Raji (cell line): ENCODE measurements around the gene NFILZ.

Experiments
- POLR2A ChIP-seq: IDR thresholded peaks from 2 replicates; pipeline ENCODE4 v1.6.1; 2011; ENCODE audit warnings: low read depth, low read length, control low read depth; ENCODE audit not compliant: insufficient read depth

NFILZ gene

GRCh38 chr19:8629996-8630683 lies at the start of gene NFILZ:
Gene NFILZ, plus strand, starts transcription at chr19:8630633. Its CDS starts 46,133 bp downstream, at chr19:8676766.
- TF ChIP-seq POLR2A: no peak

GRCh38 chr19:8580710-8581281 lies 49.6 kb upstream of the NFILZ start:
- TF ChIP-seq POLR2A: no peak

DNA sequence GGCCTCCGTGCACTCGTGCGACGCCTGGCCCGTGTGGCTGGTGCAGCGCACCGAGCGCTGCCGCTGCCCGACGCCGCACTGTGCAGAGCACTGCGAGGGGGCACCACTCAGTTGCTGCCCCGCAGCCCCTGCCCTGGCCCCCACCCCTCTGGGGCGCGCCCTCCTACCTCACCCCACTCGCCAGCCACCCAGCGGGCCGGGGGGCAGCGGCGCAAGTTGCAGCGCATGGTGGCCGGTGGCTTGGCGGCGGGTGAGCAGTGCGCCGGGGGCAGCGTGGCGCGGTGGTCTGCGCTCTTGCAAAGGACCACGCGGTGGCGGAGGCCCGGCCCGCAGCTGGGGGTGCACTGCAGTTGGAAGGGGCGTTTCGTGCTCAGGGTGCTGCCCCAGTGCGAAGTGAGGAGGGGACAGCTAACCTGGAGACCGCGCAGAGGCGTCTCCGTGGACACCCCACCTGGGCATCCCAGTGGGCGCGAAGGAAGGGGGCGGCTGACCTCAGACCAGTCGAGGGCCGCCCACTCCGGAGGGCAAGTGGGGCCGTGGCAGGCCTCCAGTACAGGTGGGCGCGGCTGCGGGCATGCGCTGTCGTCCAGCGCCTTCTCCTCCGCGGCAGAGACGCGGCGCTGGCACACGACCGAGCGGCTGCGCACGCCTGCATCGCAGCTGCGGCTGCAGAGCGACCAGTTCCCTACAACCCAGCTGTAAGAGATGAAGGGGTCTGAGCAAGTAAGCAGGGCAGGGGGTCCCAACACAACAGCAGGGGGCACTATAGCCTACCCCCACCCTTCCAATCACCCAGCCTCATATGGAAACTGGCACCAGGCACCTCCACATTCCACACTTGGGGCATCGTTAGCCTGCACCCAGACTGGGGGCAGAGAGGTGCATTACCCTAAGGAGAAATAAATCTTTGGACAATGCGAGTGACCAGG lies 45.2 kb upstream of the NFILZ start:
- TF ChIP-seq POLR2A: no peak

DNA sequence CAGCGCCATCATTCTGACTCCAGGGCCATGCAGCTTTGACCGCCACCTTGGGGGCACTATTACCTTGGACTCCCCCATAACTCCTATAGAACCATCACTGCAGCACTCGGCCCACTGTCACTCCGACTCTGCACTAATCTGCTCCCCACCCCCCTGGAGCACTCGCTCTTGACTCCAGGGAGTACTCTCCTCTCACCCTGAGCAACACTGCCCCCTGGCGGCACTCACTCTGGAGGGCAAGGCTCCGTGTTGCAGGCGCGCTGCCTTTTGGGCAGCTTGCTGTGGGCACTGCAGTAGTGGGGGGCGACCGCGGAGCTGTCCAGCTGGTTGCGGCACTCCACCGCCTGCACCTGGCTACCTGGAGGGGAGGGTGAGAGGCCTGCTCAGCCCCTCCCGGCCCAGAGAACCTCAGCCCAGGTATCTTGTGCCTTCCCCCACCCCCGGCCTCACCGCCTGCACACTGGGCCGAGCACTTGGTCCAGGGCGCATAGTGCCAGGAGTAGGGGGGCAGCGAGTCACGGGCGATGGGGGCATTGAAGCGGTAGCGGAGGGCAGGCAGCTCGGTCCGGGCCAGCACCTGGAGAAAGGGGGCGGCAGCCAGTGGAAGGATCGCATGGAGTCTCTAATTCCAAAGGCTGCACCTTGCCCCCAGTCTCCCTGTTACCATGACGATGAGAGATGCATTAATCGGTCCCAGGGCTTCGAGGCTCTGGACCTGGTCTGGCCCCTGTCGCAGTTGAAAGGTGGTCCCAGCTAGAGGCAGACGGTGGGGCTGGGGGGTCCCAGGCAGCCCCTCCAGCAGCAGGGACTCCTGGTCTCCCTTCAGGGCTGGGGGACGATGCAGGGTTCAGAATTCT lies 44.3 kb upstream of the NFILZ start:
- TF ChIP-seq POLR2A: no peak

GRCh38 chr19:8589177-8589714 lies 41.2 kb upstream of the NFILZ start:
- no peak for TF ChIP-seq POLR2A

DNA sequence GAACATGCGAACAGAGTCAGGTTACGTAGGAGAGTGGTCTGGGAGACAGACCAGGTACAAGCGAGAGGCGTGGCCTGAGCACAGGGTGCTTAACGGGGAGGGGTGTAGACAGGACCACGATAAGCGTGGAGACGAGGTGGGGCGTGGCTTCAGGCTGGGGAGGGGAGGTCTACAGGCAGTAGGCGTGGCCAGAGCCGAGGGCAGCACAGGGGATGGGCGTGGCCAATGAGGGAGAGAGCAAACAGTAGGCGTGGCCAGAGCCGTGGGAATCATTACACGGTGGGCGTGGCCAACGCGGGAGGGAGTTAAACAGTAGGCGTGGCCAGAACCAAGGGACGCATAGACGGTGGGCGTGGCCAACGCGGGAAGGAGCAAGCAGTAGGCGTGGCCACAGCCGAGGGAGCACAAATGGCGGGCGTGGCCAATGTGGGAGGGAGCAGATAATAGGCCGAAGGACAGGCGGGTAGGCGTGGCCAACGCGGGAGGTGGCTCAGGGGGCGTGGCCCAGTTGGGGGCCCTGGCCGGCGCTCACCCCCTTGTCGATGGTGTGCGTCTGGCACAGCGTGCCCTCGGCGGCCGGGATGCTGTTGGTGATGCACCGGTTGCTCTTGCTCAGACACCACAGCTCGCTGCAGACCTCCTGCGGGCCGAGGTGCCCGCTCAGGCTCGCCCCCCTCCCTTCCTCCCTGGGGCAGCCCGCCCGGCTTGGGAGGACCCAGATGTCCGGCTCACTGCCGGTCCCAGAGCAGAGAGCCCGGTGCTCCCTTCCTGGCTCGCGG lies 38.0 kb upstream of the NFILZ start:
- no peak for TF ChIP-seq POLR2A

GRCh38 chr19:8593931-8594330 lies 36.5 kb upstream of the NFILZ start:
- no peak for TF ChIP-seq POLR2A

DNA sequence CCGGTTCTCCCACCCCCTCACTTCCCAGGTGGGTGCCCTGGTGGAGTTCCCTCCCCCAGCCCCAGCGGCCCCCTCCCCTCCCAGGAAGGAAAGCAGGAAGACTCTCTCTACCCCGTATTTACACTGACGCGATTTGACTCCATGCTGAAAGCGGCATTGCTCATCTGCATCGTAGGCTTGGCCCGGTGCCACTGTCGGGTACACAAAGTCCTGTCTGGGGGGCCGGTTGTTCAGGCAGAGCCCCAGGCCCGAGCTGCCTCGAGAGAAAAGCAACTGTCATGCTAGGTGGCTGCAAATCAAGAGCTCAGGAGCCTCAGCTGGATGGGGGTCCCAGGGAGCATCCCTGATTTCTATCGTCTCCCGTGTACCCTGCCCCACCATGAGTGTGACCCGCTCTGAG lies 34.8 kb upstream of the NFILZ start:
- no peak for TF ChIP-seq POLR2A

- TF ChIP-seq POLR2A: no peak
These were observed 34.3 kb upstream of the NFILZ start for GRCh38 chr19:8596168-8596567.

DNA sequence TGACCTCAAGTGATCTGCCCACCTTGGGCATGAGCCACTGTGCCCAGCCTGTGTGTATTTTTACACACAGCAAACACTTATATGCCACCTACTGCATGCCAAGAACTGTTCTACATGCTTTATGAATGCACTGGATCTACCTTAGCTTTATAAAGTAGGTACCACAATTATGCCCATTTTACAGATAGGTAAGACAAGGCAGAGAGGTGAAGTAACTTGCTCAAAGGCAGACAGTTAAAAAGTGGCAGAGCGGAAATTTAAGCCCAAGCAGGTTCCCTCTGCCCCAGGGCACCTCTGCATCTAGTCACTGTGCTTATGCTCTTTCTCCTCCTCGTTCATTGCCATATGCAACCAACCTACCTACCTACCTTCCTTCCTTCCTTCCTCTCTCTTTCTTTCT lies 30.4 kb upstream of the NFILZ start:
- no peak for TF ChIP-seq POLR2A

GRCh38 chr19:8600816-8601215 lies 29.6 kb upstream of the NFILZ start:
- TF ChIP-seq POLR2A: no peak

GRCh38 chr19:8601796-8602195 lies 28.6 kb upstream of the NFILZ start:
- TF ChIP-seq POLR2A: no peak

GRCh38 chr19:8605514-8605913 lies 24.9 kb upstream of the NFILZ start:
- TF ChIP-seq POLR2A: no peak

- TF ChIP-seq POLR2A: no peak
These were observed 23.0 kb upstream of the NFILZ start for GRCh38 chr19:8607386-8607785.
